Measurements from ENCODE around the gene CPNE1. TPM values are rescaled to one million over a fixed set of nuclear protein-coding genes. Genes with fewer than 3 reads are reported as not detected.

CPNE1 gene
- total RNA-seq, 1 experiment from 2014 or later, result 217 TPM

- POLR2A ChIA-PET, result interaction anchor here (0.6 kb wide), 1 partner anchor 46 kb away, joined by 3 read pairs; no protein-coding TSS in a partner anchor
These were observed 3.6 kb downstream of the CPNE1 start for GRCh38 chr20:35661053-35661452.

GRCh38 chr20:35660122-35660937 is 4.4 kb downstream of the CPNE1 start:
- in situ Hi-C loops (cut with HindIII; ENCODE audit: low pct_unique_long_range_greater_than_20kb, low sequenced_read_pairs) (no loop called here), intact Hi-C loops (cut with micrococcal nuclease; ENCODE audit: unreplicated experiment) (no loop called here)
- DNase-seq (ENCODE audit: low read depth, low spot score), result no peak
- no peak for ATAC-seq
- ChIA-PET POLR2A (interaction anchor here (0.6 kb wide), 2 partner anchors 27 to 46 kb away, joined by 3 read pairs; no protein-coding TSS in a partner anchor), CTCF (interaction anchor here (0.6 kb wide), 1 partner anchor 32 kb away, joined by 3 read pairs; no protein-coding TSS in a partner anchor)
- Histone ChIP-seq H3K27me3 (ENCODE audit: control insufficient read depth, insufficient read depth, low read length) (no peaks in the 10 kb centered on the region), H3K27ac (ENCODE audit: low read length) (no peak overlapping the region), H3K36me3 (ENCODE audit: control insufficient read depth, insufficient read depth, low read length) (peaks cover 3% of the 10 kb centered on the region), H3K4me3 (ENCODE audit: low read depth in 2 of 2, low read length in 2 of 2) (no peak overlapping the region), H3K9me3 (ENCODE audit: control insufficient read depth, insufficient read depth, low read depth, low read length) (no peaks in the 10 kb centered on the region), H3K4me1 (ENCODE audit: control insufficient read depth, insufficient read depth, low read length) (peaks cover 23% of the 10 kb centered on the region)
- no TSS peak for BruUV-seq (replicated peaks)
- TF ChIP-seq TCF7L2 (IDR thresholded peaks at IDR 0.05; ENCODE audit: low read depth, low read length) (no peak), CTCF (IDR thresholded peaks at IDR 0.05) (no peak), SIN3A (IDR thresholded peaks at IDR 0.05; ENCODE audit: borderline replicate concordance, insufficient read depth, low read depth, low read length) (no peak), POLR2AphosphoS5 (IDR thresholded peaks at IDR 0.05; ENCODE audit: low read depth, low read length) (no peak)

More at GRCh38 chr20:35661053-35661452, 3.6 kb downstream of the CPNE1 start:
- ATAC-seq (no peak), DNase-seq (ENCODE audit: low read depth, low spot score) (no peak)
- intact Hi-C loops (cut with micrococcal nuclease; ENCODE audit: unreplicated experiment) (no loop called here), in situ Hi-C loops (cut with HindIII; ENCODE audit: low pct_unique_long_range_greater_than_20kb, low sequenced_read_pairs) (no loop called here)
- no TSS peak for BruUV-seq (replicated peaks)
- no peaks in the 10 kb centered on the region for H3K27me3 ChIP-seq (ENCODE audit: control insufficient read depth, insufficient read depth, low read length)
- H3K36me3 ChIP-seq (ENCODE audit: control insufficient read depth, insufficient read depth, low read length), result peaks cover 2% of the 10 kb centered on the region
- H3K9me3 ChIP-seq (ENCODE audit: control insufficient read depth, insufficient read depth, low read depth, low read length), result no peaks in the 10 kb centered on the region
- CTCF ChIA-PET, result no interaction called here
- peaks cover 23% of the 10 kb centered on the region for H3K4me1 ChIP-seq (ENCODE audit: control insufficient read depth, insufficient read depth, low read length)
- TF ChIP-seq REST (IDR thresholded peaks at IDR 0.05; ENCODE audit: insufficient read depth in 1 of 2, low read depth in 2 of 2, low read length in 1 of 2), result no peak
- no peak for TF ChIP-seq SIN3A (IDR thresholded peaks at IDR 0.05; ENCODE audit: borderline replicate concordance, insufficient read depth, low read depth, low read length)
- no peak for TF ChIP-seq POLR2AphosphoS5 (IDR thresholded peaks at IDR 0.05; ENCODE audit: low read depth, low read length)
- TF ChIP-seq CTCF (IDR thresholded peaks at IDR 0.05), result no peak
- no peak for TF ChIP-seq TCF7L2 (IDR thresholded peaks at IDR 0.05; ENCODE audit: low read depth, low read length)
- peak overlapping the region in 1 of 2 experiments; percentile 93; a peak in 2 of 4 replicates for H3K4me3 ChIP-seq (ENCODE audit: low read depth in 2 of 2, low read length in 2 of 2)
- no peak overlapping the region for H3K27ac ChIP-seq (ENCODE audit: low read length)
